Keratinocyte (primary cell): Measurements from ENCODE around the gene ST8SIA1. TPM values are rescaled to one million over a fixed set of nuclear protein-coding genes. Genes with fewer than 3 reads are reported as not detected.
A peak's percentile ranks its signal among the peaks of the same experiment; 100 is the strongest.

Experiments used
- DNase-seq: peaks from one replicate; pipeline ENCODE4 v3.0.0-alpha.2; 2011; ENCODE audit warnings: low read depth, missing footprints, low spot score
- FAIRE-seq: peaks from 2 replicates; lab custom pipeline; 2011; peaks lifted over from hg19 to GRCh38; lab: Jason Lieb, UNC
- H2AFZ ChIP-seq: 2 replicates; pipeline ENCODE4 v1.6.0; 2012; ENCODE audit warnings: low read length, control low read depth, inconsistent platforms; ENCODE audit not compliant: control insufficient read depth
- H3K27ac ChIP-seq: 2 replicates; pipeline ENCODE4 v1.5.1; 2011; ENCODE audit warnings: low read length; ENCODE audit not compliant: control insufficient read depth, insufficient read depth
- H3K27me3 ChIP-seq: 3 replicates; pipeline ENCODE4 v1.6.0; 2011; ENCODE audit warnings: low read length; ENCODE audit not compliant: control insufficient read depth, insufficient read depth; ENCODE audit errors: extremely low read depth
- H3K36me3 ChIP-seq, 2 experiments: 2 replicates in 1 of 2; 3 replicates in 1 of 2; pipeline ENCODE4 v1.5.1; 2011; ENCODE audit warnings: low read length in 2 of 2, mild to moderate bottlenecking in 1 of 2; ENCODE audit not compliant: control insufficient read depth in 2 of 2, insufficient read depth in 2 of 2; ENCODE audit errors: extremely low read depth in 1 of 2
- H3K4me1 ChIP-seq: 3 replicates; pipeline ENCODE4 v1.5.1; 2011; ENCODE audit warnings: low read length; ENCODE audit not compliant: control insufficient read depth, insufficient read depth; ENCODE audit errors: extremely low read depth
- H3K4me2 ChIP-seq: 3 replicates; pipeline ENCODE4 v1.6.0; 2011; ENCODE audit warnings: low read depth, low read length; ENCODE audit not compliant: control insufficient read depth, insufficient read depth; ENCODE audit errors: extremely low read depth
- H3K4me3 ChIP-seq, 3 experiments: fragments of 200-600 bp in 1 of 3; sonication (generic) in 1 of 3; 2 replicates in 2 of 3; 3 replicates in 1 of 3; pipeline ENCODE4 v1.5.1; 2011 to 2016; ENCODE audit warnings: low read length in 3 of 3, mild to moderate bottlenecking in 3 of 3, control low read depth in 2 of 3, inconsistent platforms in 1 of 3, low read depth in 1 of 3, mixed read lengths in 1 of 3, mixed run types in 1 of 3, moderate library complexity in 1 of 3; ENCODE audit not compliant: control insufficient read depth in 2 of 3, insufficient read depth in 2 of 3; ENCODE audit errors: extremely low read depth in 1 of 3
- H3K79me2 ChIP-seq: 2 replicates; pipeline ENCODE4 v1.6.0; 2012; ENCODE audit warnings: low read length; ENCODE audit not compliant: control insufficient read depth, insufficient read depth
- H3K9ac ChIP-seq: 3 replicates; pipeline ENCODE4 v1.6.0; 2011; ENCODE audit warnings: low read length; ENCODE audit not compliant: control insufficient read depth, insufficient read depth; ENCODE audit errors: extremely low read depth
- H3K9me1 ChIP-seq: 3 replicates; pipeline ENCODE4 v1.6.0; 2011; ENCODE audit warnings: low read length; ENCODE audit not compliant: control insufficient read depth, insufficient read depth; ENCODE audit errors: extremely low read depth
- H3K9me3 ChIP-seq: 2 replicates; pipeline ENCODE4 v1.5.1; 2012; ENCODE audit warnings: low read depth, low read length; ENCODE audit not compliant: control insufficient read depth
- H4K20me1 ChIP-seq: 3 replicates; pipeline ENCODE4 v1.6.0; 2011; ENCODE audit warnings: low read length; ENCODE audit not compliant: control insufficient read depth, insufficient read depth; ENCODE audit errors: extremely low read depth
- EZH2 ChIP-seq: IDR thresholded peaks from one replicate; pipeline ENCODE4 v1.6.1; 2012; ENCODE audit warnings: inconsistent platforms, mild to moderate bottlenecking, low read length, moderate library complexity
- dilution Hi-C: fragments of 300-500 bp; cut with MboI; formaldehyde crosslinking; loops from one replicate; pipeline ENCODE4 v1.7.0; 2020; ENCODE audit warnings: low sequenced_read_pairs; ENCODE audit not compliant: extremely low pct_ligation_motif_present
- polyA plus RNA-seq, 5 experiments: library from polyadenylated mRNA; depleted of rRNA in 3 of 5; stranded (reverse) in 3 of 5; stranded (forward) in 1 of 5; unstranded in 1 of 5; fragments of >200 nt; gene quantifications; 1 replicate in 1 of 5; 2 replicates in 3 of 5; 3 replicates in 1 of 5; pipeline versions ENCODE4 v1.2.1 to v1.2.3, GENCODE V29; 2011 to 2012; ENCODE audit warnings: missing spikeins in 2 of 5, low read depth in 1 of 5, low replicate concordance in 1 of 5
- TF ChIP-seq, protein P1 (sequence below), 3 experiments: IDR thresholded peaks in 1 of 3; conservative IDR thresholded peaks in 1 of 3; optimal IDR thresholded peaks in 1 of 3; 2 replicates in 2 of 3; 3 replicates in 1 of 3; pipeline versions ENCODE3 to v1.5.1; 2011; ENCODE audit warnings: low read length in 3 of 3, mild to moderate bottlenecking in 3 of 3, moderate library complexity in 2 of 3, control low read depth in 1 of 3, inconsistent platforms in 1 of 3; ENCODE audit not compliant: insufficient read depth in 2 of 3; ENCODE audit errors: extremely low read depth in 1 of 3

Gene ST8SIA1
- polyA plus RNA-seq, 1 donor (not counting 4 experiments of a cell fraction or from before 2014, with no cell fraction given) = 0.50 TPM

DNA sequence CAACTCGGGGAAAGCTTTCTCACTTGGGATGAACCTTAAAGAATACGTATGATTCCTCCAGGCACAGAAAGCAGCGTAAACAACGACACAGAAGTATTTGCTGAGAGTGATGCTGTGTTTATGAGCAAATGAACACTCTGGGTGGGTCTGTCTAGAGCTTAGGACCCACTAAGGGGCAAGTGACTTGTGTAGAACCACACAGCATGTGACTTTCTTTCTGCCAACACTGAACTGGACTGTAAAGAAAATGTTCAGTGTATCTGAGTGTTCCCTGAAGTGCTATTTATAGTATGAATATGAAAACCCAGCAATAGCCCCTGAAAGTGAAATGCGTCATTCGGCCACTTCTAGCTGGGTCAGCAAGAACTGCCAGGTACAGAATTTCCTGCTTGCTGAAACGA lies 78.5 kb downstream of the ST8SIA1 start:
- DNase-seq (no peak), FAIRE-seq (no peak)
- Histone ChIP-seq H3K36me3 (no peaks in the 10 kb centered on the region), H3K27me3 (no peaks in the 10 kb centered on the region), H3K79me2 (no peaks in the 10 kb centered on the region), H3K9me3 (no peaks in the 10 kb centered on the region), H3K4me1 (peaks cover 14% of the 10 kb centered on the region), H3K9ac (no peak overlapping the region), H4K20me1 (no peaks in the 10 kb centered on the region), H3K9me1 (no peaks in the 10 kb centered on the region), H3K4me2 (no peak overlapping the region), H2AFZ (no peak overlapping the region), H3K4me3 (no peak overlapping the region), H3K27ac (no peak overlapping the region)
- TF ChIP-seq, protein P1, sequence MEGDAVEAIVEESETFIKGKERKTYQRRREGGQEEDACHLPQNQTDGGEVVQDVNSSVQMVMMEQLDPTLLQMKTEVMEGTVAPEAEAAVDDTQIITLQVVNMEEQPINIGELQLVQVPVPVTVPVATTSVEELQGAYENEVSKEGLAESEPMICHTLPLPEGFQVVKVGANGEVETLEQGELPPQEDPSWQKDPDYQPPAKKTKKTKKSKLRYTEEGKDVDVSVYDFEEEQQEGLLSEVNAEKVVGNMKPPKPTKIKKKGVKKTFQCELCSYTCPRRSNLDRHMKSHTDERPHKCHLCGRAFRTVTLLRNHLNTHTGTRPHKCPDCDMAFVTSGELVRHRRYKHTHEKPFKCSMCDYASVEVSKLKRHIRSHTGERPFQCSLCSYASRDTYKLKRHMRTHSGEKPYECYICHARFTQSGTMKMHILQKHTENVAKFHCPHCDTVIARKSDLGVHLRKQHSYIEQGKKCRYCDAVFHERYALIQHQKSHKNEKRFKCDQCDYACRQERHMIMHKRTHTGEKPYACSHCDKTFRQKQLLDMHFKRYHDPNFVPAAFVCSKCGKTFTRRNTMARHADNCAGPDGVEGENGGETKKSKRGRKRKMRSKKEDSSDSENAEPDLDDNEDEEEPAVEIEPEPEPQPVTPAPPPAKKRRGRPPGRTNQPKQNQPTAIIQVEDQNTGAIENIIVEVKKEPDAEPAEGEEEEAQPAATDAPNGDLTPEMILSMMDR (optimal IDR thresholded peaks at IDR 0.05 in 1 of 3, IDR thresholded peaks at IDR 0.05 in 1 of 3, conservative IDR thresholded peaks at IDR 0.05 in 1 of 3; ENCODE audit: extremely low read depth in 1 of 3, insufficient read depth in 2 of 3, low read length in 3 of 3) = no peak
- TF ChIP-seq EZH2 = no peak
- dilution Hi-C loops = no loop called here

- dilution Hi-C loops = no loop called here
- H3K9me3 ChIP-seq = no peaks in the 10 kb centered on the region
- H3K4me2 ChIP-seq = peak overlapping the region; percentile 87
- H3K4me3 ChIP-seq = peak overlapping the region in 2 of 3 experiments; percentile 15 to 34
- peak overlapping the region; percentile 38 for H2AFZ ChIP-seq
- H3K36me3 ChIP-seq = no peaks in the 10 kb centered on the region
- peak overlapping the region; percentile 57 for H3K9ac ChIP-seq
- no peaks in the 10 kb centered on the region for H3K9me1 ChIP-seq
- TF ChIP-seq, protein P1 (optimal IDR thresholded peaks at IDR 0.05 in 1 of 3, IDR thresholded peaks at IDR 0.05 in 1 of 3, conservative IDR thresholded peaks at IDR 0.05 in 1 of 3; ENCODE audit: extremely low read depth in 1 of 3, insufficient read depth in 2 of 3, low read length in 3 of 3) = no peak
- no peak for TF ChIP-seq EZH2
- peak; percentile 28 for DNase-seq
- H3K4me1 ChIP-seq = peaks cover 14% of the 10 kb centered on the region
- FAIRE-seq = peak; percentile 66
- H4K20me1 ChIP-seq = no peaks in the 10 kb centered on the region
- H3K27ac ChIP-seq = peak overlapping the region; percentile 54
- no peaks in the 10 kb centered on the region for H3K27me3 ChIP-seq
- no peaks in the 10 kb centered on the region for H3K79me2 ChIP-seq
Observed at GRCh38 chr12:22255097-22255496, 79.4 kb downstream of the ST8SIA1 start.
